Astrocyte of the spinal cord (primary cell): ENCODE measurements around the gene DDA1.

Experiments used
- DNase-seq: peaks from one replicate; pipeline ENCODE4 v3.0.0; 2011; ENCODE audit warnings: low read depth, low spot score
- H3K4me3 ChIP-seq: 2 replicates; pipeline ENCODE4 v1.5.1; 2011; ENCODE audit warnings: low read depth, mild to moderate bottlenecking, low read length, moderate library complexity
- CTCF ChIP-seq: IDR thresholded peaks from 2 replicates; pipeline ENCODE4 v1.5.1; 2012; ENCODE audit warnings: low read depth, mild to moderate bottlenecking, low read length, inconsistent platforms
- in situ Hi-C: cut with HindIII; loops from 2 replicates; pipeline ENCODE4 v1.10.0; 2017; ENCODE audit warnings: low sequenced_read_pairs

The DDA1 gene

GRCh38 chr19:17305517-17306284 lies 3.7 kb upstream of the DDA1 start, which contains the start of gene MRPL34:
Gene MRPL34 (plus strand): TSS chr19:17305872. CDS start chr19:17305893, 21 bp downstream.
- peak; percentile 99 for DNase-seq
- in situ Hi-C loops, result no loop called here
- peak within 1 kb of the TSS; percentile 63 for H3K4me3 ChIP-seq
- TF ChIP-seq CTCF, result peak; percentile 78

- in situ Hi-C loops, result no loop called here
- peak overlapping the region; percentile 63 for H3K4me3 ChIP-seq
- DNase-seq, result no peak
- no peak for TF ChIP-seq CTCF
These were observed 3.1 kb upstream of the DDA1 start for GRCh38 chr19:17306285-17306714.

GRCh38 chr19:17307876-17308377 lies 1.4 kb upstream of the DDA1 start:
- TF ChIP-seq CTCF, result no peak
- no peak for DNase-seq
- H3K4me3 ChIP-seq, result no peak overlapping the region
- in situ Hi-C loops, result no loop called here

- DNase-seq, result no peak
- H3K4me3 ChIP-seq, result peak overlapping the region; percentile 99
- no peak for TF ChIP-seq CTCF
- in situ Hi-C loops, result no loop called here
These were observed 650 bp downstream of the DDA1 start for GRCh38 chr19:17309965-17310461.

GRCh38 chr19:17311455-17312188 lies 2.3 kb downstream of the DDA1 start:
- no peak for TF ChIP-seq CTCF
- H3K4me3 ChIP-seq, result no peak overlapping the region
- in situ Hi-C loops, result no loop called here
- peak; percentile 76 for DNase-seq

GRCh38 chr19:17312189-17313113 lies 3.1 kb downstream of the DDA1 start:
- H3K4me3 ChIP-seq, result no peak overlapping the region
- in situ Hi-C loops, result no loop called here
- DNase-seq, result no peak
- TF ChIP-seq CTCF, result no peak
